ENCODE data around the gene EMID1.

EMID1 gene

DNA sequence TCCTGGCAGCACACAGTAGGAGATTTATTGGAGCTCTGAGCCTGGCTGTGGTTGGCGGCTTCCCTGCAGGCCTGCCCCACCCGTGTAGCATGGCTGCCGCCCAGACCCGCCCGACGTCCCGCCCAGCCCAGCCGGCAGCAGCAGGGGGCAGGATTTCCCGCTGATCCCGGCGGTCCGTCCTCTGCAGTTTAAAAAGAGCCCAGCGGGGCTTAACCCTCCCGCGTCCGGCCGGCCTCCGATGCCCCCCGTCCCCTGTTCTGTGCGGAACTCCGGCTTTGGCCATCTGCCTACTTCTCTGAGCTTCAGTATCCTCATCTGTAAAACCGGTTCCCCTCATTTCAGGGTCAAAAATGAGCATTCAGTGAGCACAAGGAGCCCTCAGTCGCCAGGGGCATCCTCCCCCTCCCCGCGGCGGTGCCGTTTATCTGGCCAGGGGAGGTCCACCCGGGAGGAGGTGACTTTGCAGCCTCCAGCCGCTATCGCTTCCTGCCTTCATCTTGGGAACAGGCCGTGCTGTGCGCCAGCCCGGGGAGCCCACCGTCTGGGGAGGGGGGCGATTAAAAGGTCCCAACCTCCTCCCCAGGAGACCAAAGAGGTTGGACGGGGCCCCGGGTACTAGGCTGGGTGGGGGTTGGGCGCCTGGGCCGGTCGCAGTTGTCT lies 100.6 kb downstream of the EMID1 start, which contains the start of gene GAS2L1:
Gene GAS2L1 (plus strand): TSS at position 476 of the 660 bp plus-strand sequence. CDS start 1,456 bp downstream, outside the sequence.
- in situ Hi-C loops (cut with MboI; ENCODE audit: low sequenced_read_pairs, unreplicated experiment): no loop called here
- TF ChIP-seq, protein P1, sequence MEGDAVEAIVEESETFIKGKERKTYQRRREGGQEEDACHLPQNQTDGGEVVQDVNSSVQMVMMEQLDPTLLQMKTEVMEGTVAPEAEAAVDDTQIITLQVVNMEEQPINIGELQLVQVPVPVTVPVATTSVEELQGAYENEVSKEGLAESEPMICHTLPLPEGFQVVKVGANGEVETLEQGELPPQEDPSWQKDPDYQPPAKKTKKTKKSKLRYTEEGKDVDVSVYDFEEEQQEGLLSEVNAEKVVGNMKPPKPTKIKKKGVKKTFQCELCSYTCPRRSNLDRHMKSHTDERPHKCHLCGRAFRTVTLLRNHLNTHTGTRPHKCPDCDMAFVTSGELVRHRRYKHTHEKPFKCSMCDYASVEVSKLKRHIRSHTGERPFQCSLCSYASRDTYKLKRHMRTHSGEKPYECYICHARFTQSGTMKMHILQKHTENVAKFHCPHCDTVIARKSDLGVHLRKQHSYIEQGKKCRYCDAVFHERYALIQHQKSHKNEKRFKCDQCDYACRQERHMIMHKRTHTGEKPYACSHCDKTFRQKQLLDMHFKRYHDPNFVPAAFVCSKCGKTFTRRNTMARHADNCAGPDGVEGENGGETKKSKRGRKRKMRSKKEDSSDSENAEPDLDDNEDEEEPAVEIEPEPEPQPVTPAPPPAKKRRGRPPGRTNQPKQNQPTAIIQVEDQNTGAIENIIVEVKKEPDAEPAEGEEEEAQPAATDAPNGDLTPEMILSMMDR (IDR thresholded peaks at IDR 0.05; ENCODE audit: borderline replicate concordance, control extremely low read depth, extremely low read depth, insufficient read depth, missing control alignments): peak; percentile 23
- DNase-seq (ENCODE audit: low spot score): peak; percentile 82

DNA sequence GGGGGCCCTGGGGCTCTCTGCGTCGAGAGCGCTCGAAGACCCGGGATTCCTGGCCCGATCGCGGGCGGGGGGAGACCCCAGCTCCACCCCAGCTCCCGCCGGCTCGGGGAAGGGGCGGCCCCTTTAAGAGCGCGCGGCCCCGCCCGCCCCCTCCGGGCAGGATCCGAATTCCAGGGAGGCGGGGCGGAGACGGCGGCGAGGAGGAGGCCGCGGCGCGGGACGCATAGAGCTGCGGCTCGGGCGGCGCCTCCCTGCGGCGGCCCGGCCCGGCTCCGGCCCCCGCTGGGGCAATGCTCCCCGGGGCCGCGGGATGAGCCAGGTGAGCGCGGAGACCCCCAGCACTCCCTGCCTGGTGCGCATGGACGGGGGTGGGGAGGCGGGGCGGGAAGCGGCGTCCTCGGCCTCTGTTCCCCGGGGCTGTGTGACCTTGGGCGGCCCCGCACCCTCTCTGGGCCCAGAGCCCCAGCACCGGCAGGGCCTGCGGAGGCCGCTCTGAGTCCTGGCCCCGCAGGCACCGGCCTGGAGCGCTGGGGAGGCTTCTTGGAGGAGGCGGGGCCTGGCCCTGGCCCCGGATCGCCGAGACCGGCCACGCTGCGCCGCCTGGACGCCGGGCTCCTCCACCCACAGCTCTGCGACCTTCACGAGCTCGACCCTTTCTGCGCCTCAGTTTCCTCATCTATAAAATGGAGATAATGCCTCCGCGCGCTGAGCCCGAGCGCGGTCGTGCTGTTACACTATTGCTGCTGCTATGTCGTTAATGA lies 101.3 kb downstream of the EMID1 start:
- peak; percentile 63 for DNase-seq (ENCODE audit: low spot score)
- TF ChIP-seq, protein P1 (IDR thresholded peaks at IDR 0.05; ENCODE audit: borderline replicate concordance, control extremely low read depth, extremely low read depth, insufficient read depth, missing control alignments): no peak
- in situ Hi-C loops (cut with MboI; ENCODE audit: low sequenced_read_pairs, unreplicated experiment): no loop called here

DNA sequence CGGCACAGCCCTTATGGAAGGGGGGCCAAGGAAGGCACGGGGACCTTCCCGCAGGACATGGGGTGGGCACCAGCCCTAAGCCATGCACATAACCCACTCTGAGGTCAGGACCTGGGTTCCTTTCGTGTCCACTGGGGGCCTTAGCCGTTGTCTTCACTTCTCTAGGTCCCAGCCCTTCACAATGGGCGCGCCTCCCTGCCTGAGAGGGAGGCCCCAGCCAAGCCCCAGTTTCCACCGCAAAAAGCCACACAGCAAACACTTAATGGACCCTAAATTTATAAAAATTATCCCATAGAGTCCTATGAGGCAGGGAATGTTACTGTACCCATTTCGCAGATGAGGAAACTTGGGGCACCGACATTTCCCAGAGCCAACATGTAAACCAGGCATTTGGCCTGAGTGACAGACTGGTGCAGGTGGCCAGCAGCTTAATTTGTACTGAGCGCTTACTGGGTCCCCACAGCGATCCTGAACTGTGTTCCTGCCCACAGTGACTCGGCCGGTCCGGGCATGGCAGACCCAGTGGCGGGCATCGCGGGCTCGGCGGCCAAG lies 102.0 kb downstream of the EMID1 start:
- in situ Hi-C loops (cut with MboI; ENCODE audit: low sequenced_read_pairs, unreplicated experiment): no loop called here
- TF ChIP-seq, protein P1 (IDR thresholded peaks at IDR 0.05; ENCODE audit: borderline replicate concordance, control extremely low read depth, extremely low read depth, insufficient read depth, missing control alignments): no peak
- DNase-seq (ENCODE audit: low spot score): peak; percentile 41

DNA sequence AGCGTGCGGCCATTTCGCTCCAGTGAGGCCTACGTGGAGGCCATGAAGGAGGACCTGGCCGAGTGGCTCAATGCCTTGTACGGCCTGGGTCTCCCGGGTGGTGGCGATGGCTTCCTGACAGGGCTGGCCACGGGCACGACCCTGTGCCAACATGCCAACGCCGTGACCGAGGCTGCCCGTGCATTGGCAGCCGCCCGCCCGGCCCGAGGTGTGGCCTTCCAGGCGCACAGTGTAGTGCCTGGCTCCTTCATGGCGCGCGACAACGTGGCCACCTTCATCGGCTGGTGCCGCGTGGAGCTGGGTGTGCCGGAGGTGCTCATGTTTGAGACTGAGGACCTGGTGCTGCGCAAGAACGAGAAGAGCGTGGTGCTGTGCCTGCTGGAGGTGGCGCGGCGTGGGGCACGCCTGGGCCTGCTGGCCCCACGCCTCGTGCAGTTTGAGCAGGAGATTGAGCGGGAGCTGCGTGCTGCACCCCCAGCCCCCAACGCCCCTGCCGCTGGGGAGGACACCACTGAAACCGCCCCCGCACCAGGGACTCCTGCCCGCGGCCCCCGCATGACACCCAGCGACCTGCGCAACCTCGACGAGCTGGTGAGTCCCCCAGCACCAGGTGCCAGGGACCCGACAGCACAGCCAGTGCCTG lies 102.6 kb downstream of the EMID1 start:
- in situ Hi-C loops (cut with MboI; ENCODE audit: low sequenced_read_pairs, unreplicated experiment): no loop called here
- DNase-seq (ENCODE audit: low spot score): no peak
- TF ChIP-seq, protein P1 (IDR thresholded peaks at IDR 0.05; ENCODE audit: borderline replicate concordance, control extremely low read depth, extremely low read depth, insufficient read depth, missing control alignments): no peak

DNA sequence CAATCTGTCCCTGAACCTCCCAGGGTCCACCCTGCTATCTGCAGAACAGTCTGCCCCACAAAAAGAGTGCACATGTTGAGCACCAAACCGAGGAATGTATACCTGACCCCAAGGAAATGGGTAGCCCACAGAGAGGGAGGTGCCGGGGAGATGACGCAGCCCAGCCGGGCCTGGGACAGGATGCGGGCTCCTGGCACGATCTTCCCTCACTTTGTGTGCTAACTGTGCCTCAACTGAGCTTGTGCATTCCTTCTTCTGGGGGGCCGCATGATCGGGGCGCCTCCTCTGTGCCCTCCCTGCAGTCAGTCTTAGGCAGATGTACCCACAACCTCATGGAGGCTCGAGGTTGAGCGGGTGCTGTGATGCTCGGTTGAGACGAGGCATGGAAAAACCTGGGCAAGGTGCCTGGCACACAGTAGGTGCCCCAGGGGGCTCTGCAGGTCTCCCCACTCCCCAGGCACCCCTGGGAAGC lies 103.1 kb downstream of the EMID1 start:
- peak; percentile 51 for DNase-seq (ENCODE audit: low spot score)
- TF ChIP-seq, protein P1 (IDR thresholded peaks at IDR 0.05; ENCODE audit: borderline replicate concordance, control extremely low read depth, extremely low read depth, insufficient read depth, missing control alignments): no peak

More for the DNA sequence above, 103.1 kb downstream of the EMID1 start:
- in situ Hi-C loops (cut with MboI; ENCODE audit: low sequenced_read_pairs, unreplicated experiment): no loop called here
